Right ventricle myocardium superior (tissue), 1 donor: ENCODE results near the gene RAI1. TPM values are rescaled to one million over a fixed set of nuclear protein-coding genes. Genes with fewer than 3 reads are reported as not detected.
A peak's percentile ranks its signal among the peaks of the same experiment; 100 is the strongest.
"Not testable (repeated sequence)": the region's sequence is repeated elsewhere in the genome, so short reads cannot be mapped to it uniquely, and the experiment has no call there.

Experiments used
- ATAC-seq: fragments of 200-7000 bp; cut with Tn5 transposase; one replicate; pipeline ENCODE4 v1.9.1; 2020; ENCODE audit warnings: mild to moderate bottlenecking; ENCODE audit not compliant: poor library complexity
- DNase-seq: peaks from one replicate; pipeline ENCODE4 v3.0.0-alpha.2; 2020
- intact Hi-C: fragments of 100-400 bp; cut with DNase I; formaldehyde crosslinking; loops from one replicate; pipeline ENCODE4 v1.11.2; 2022
- total RNA-seq: library from RNA; stranded (reverse); fragmentation: NEBNext Ultra II Directional; extraction: Animal tissue kit (Norgen Biotek cat#: 25700); gene quantifications from one replicate; pipeline ENCODE4 v1.2.1, GENCODE V29; 2021
- donor health status: DM: no; HTN: yes; CAD: no; lungs with severe emphysema.

The RAI1 gene
- total RNA-seq, 1 donor from 2014 or later, result 28.3 TPM

GRCh38 chr17:17795946-17796786, 114.9 kb downstream of the RAI1 start:
- intact Hi-C loops, result no loop called here
- ATAC-seq (no peak), DNase-seq (no peak)

- intact Hi-C loops, result no loop called here
- no peak for DNase-seq
- no peak for ATAC-seq
Observed at GRCh38 chr17:17796787-17797061, 115.5 kb downstream of the RAI1 start.

- intact Hi-C loops, result no loop called here
- peak; percentile 16 for ATAC-seq
Observed at GRCh38 chr17:17797119-17797809, 116.0 kb downstream of the RAI1 start.

GRCh38 chr17:17798010-17798556, 116.8 kb downstream of the RAI1 start:
- no peak for ATAC-seq
- no peak for DNase-seq
- intact Hi-C loops, result no loop called here

More at GRCh38 chr17:17797119-17797809, 116.0 kb downstream of the RAI1 start:
- no peak for DNase-seq

- intact Hi-C loops, result no loop called here
- DNase-seq, result no peak
- ATAC-seq, result no peak
Observed at GRCh38 chr17:17798573-17799255, 117.5 kb downstream of the RAI1 start.

GRCh38 chr17:17800504-17801021, 119.3 kb downstream of the RAI1 start:
- intact Hi-C loops, result no loop called here
- ATAC-seq (no peak), DNase-seq (no peak)

- DNase-seq (no peak), ATAC-seq (no peak)
- intact Hi-C loops, result no loop called here
Observed at GRCh38 chr17:17801800-17802481, 120.7 kb downstream of the RAI1 start.

GRCh38 chr17:17804007-17804406, 122.7 kb downstream of the RAI1 start:
- intact Hi-C loops, result no loop called here
- ATAC-seq (no peak), DNase-seq (no peak)

GRCh38 chr17:17805575-17805974, 124.3 kb downstream of the RAI1 start:
- DNase-seq (no peak), ATAC-seq (peak; percentile 57)
- intact Hi-C loops, result no loop called here

GRCh38 chr17:17806035-17806434, 124.8 kb downstream of the RAI1 start:
- intact Hi-C loops, result no loop called here
- no peak for DNase-seq
- ATAC-seq, result no peak

- ATAC-seq, result no peak
Observed at GRCh38 chr17:17806611-17807274, 125.5 kb downstream of the RAI1 start.

GRCh38 chr17:17807440-17807839, 126.2 kb downstream of the RAI1 start:
- DNase-seq (no peak), ATAC-seq (no peak)
- intact Hi-C loops, result no loop called here

More at GRCh38 chr17:17806611-17807274, 125.5 kb downstream of the RAI1 start:
- DNase-seq, result no peak
- intact Hi-C loops, result no loop called here

GRCh38 chr17:17808200-17808599, 126.9 kb downstream of the RAI1 start:
- ATAC-seq, intact Hi-C loops, DNase-seq: not testable (repeated sequence)

GRCh38 chr17:17808706-17809432, 127.6 kb downstream of the RAI1 start:
- no peak for DNase-seq
- intact Hi-C loops, result no loop called here
- ATAC-seq, result no peak

GRCh38 chr17:17809531-17810083, 128.3 kb downstream of the RAI1 start:
- DNase-seq, result no peak
- ATAC-seq, result no peak
- intact Hi-C loops, result loop anchor here (5.0 kb wide), 1 partner anchor 113 kb away; no protein-coding TSS in a partner anchor

- peak; percentile 35 for ATAC-seq
- peak; percentile 73 for DNase-seq
- intact Hi-C loops, result loop anchor here (5.0 kb wide), 1 partner anchor 112 kb away; no protein-coding TSS in a partner anchor
Observed at GRCh38 chr17:17810084-17810894, 129.0 kb downstream of the RAI1 start.
